Measurements from ENCODE around the gene LCTL.

GRCh38 chr15:66555685-66556084 lies 10.1 kb downstream of the LCTL start:
- TF ChIP-seq, protein P1, sequence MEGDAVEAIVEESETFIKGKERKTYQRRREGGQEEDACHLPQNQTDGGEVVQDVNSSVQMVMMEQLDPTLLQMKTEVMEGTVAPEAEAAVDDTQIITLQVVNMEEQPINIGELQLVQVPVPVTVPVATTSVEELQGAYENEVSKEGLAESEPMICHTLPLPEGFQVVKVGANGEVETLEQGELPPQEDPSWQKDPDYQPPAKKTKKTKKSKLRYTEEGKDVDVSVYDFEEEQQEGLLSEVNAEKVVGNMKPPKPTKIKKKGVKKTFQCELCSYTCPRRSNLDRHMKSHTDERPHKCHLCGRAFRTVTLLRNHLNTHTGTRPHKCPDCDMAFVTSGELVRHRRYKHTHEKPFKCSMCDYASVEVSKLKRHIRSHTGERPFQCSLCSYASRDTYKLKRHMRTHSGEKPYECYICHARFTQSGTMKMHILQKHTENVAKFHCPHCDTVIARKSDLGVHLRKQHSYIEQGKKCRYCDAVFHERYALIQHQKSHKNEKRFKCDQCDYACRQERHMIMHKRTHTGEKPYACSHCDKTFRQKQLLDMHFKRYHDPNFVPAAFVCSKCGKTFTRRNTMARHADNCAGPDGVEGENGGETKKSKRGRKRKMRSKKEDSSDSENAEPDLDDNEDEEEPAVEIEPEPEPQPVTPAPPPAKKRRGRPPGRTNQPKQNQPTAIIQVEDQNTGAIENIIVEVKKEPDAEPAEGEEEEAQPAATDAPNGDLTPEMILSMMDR (IDR thresholded peaks at IDR 0.05; ENCODE audit: low read depth, low read length), result no peak
- no peak for TF ChIP-seq EZH2phosphoT487 (IDR thresholded peaks at IDR 0.05; ENCODE audit: low read depth)
